Thoracic aorta (tissue), 2 donors: ENCODE results near the gene MCF2L2. TPM values are rescaled to one million over a fixed set of nuclear protein-coding genes. Genes with fewer than 3 reads are reported as not detected.
"Not testable (repeated sequence)": the region's sequence is repeated elsewhere in the genome, so short reads cannot be mapped to it uniquely, and the experiment has no call there.

Source experiments
- ATAC-seq: fragments of 150-250 bp; one replicate; pipeline ENCODE4 v1.8.0; 2017; ENCODE audit warnings: low read depth; ENCODE audit not compliant: insufficient number of reproducible peaks, low FRiP score
- DNase-seq: peaks from one replicate; pipeline ENCODE4 v3.0.0-alpha.2; 2020; ENCODE audit warnings: low spot score
- H3K27ac ChIP-seq, 2 donors: fragments of 200-600 bp; sonication (generic); 1 replicate in 1 of 2; 2 replicates in 1 of 2; pipeline ENCODE4 v1.5.1; 2016; ENCODE audit warnings: mild to moderate bottlenecking in 2 of 2, moderate library complexity in 2 of 2
- H3K27me3 ChIP-seq: fragments of 200-600 bp; sonication (generic); replicated peaks from 2 replicates; pipeline ENCODE4 v1.6.0; 2016; ENCODE audit warnings: mild to moderate bottlenecking; ENCODE audit not compliant: insufficient read depth
- H3K36me3 ChIP-seq: fragments of 200-600 bp; sonication (generic); one replicate; pipeline ENCODE4 v1.5.1; 2016
- H3K4me1 ChIP-seq, 2 donors: fragments of 200-600 bp; sonication (generic); 1 replicate in 1 of 2; 2 replicates in 1 of 2; pipeline versions ENCODE4 v1.5.1 to v1.6.0; 2016; ENCODE audit warnings: low read depth in 2 of 2, mild to moderate bottlenecking in 1 of 2; ENCODE audit not compliant: control insufficient read depth in 1 of 2
- H3K4me3 ChIP-seq: fragments of 200-600 bp; sonication (generic); 2 replicates; pipeline ENCODE4 v1.5.1; 2016; ENCODE audit warnings: mild to moderate bottlenecking
- H3K9me3 ChIP-seq: fragments of 200-600 bp; sonication (generic); 2 replicates; pipeline ENCODE4 v1.5.1; 2016
- CTCF ChIP-seq: fragments of 200-600 bp; sonication (generic); IDR thresholded peaks from one replicate; pipeline ENCODE4 v1.5.1; 2019; ENCODE audit warnings: antibody characterized with exemption
- total RNA-seq, 2 donors: library from RNA; depleted of rRNA; stranded (reverse); fragments of >200 nt; gene quantifications; one replicate each; pipeline versions ENCODE4 v1.1.0 to v1.2.3, GENCODE V29; 2016

Gene MCF2L2
- total RNA-seq, 2 donors from 2014 or later, result 0.85 to 1.5 TPM

- H3K4me3 ChIP-seq, result no peak overlapping the region
- H3K27me3 ChIP-seq, result no peaks in the 10 kb centered on the region
- no peak for TF ChIP-seq CTCF
- ATAC-seq, result no peak
- no peaks in the 10 kb centered on the region for H3K36me3 ChIP-seq
- DNase-seq, result no peak
- no peak overlapping the region for H3K27ac ChIP-seq
- peaks cover 2 to 11% of the 10 kb centered on the region in 2 donors for H3K4me1 ChIP-seq
- H3K9me3 ChIP-seq, result no peaks in the 10 kb centered on the region
Observed at GRCh38 chr3:183181606-183182005, 246.8 kb downstream of the MCF2L2 start.

GRCh38 chr3:183180784-183181295 lies 247.6 kb downstream of the MCF2L2 start:
- Histone ChIP-seq H3K27me3 (no peaks in the 10 kb centered on the region), H3K4me3 (no peak overlapping the region), H3K27ac (no peak overlapping the region), H3K4me1 (peaks cover 2 to 11% of the 10 kb centered on the region in 2 donors), H3K9me3 (no peaks in the 10 kb centered on the region), H3K36me3 (no peaks in the 10 kb centered on the region)
- DNase-seq, result no peak
- no peak for ATAC-seq
- no peak for TF ChIP-seq CTCF

GRCh38 chr3:183180110-183180783 lies 248.2 kb downstream of the MCF2L2 start:
- ATAC-seq (no peak), DNase-seq (no peak)
- Histone ChIP-seq H3K9me3 (no peaks in the 10 kb centered on the region), H3K4me3 (no peak overlapping the region), H3K4me1 (peaks cover 2 to 11% of the 10 kb centered on the region in 2 donors), H3K27ac (no peak overlapping the region), H3K27me3 (no peaks in the 10 kb centered on the region), H3K36me3 (no peaks in the 10 kb centered on the region)
- no peak for TF ChIP-seq CTCF

- peak overlapping the region; percentile 69 for H3K4me3 ChIP-seq
- H3K9me3 ChIP-seq, H3K36me3 ChIP-seq, H3K27ac ChIP-seq, H3K27me3 ChIP-seq, ATAC-seq, DNase-seq: not testable (repeated sequence)
- H3K4me1 ChIP-seq, result peaks cover 2 to 11% of the 10 kb centered on the region in 2 donors
Observed at GRCh38 chr3:183179550-183179908, 248.9 kb downstream of the MCF2L2 start.

- H3K27ac ChIP-seq, result no peak overlapping the region
- no peak for DNase-seq
- H3K36me3 ChIP-seq, result no peaks in the 10 kb centered on the region
- H3K9me3 ChIP-seq, result no peaks in the 10 kb centered on the region
- ATAC-seq, result peak; percentile 35
- peaks cover 2 to 11% of the 10 kb centered on the region in 2 donors for H3K4me1 ChIP-seq
- peak overlapping the region; percentile 69 for H3K4me3 ChIP-seq
- no peaks in the 10 kb centered on the region for H3K27me3 ChIP-seq
- TF ChIP-seq CTCF, result no peak
Observed at GRCh38 chr3:183178833-183179549, 249.4 kb downstream of the MCF2L2 start.
